ENCODE measurements around the gene PTPRN2. TPM values are rescaled to one million over a fixed set of nuclear protein-coding genes. Genes with fewer than 3 reads are reported as not detected.

PTPRN2 gene
- total RNA-seq, 1 experiment from 2014 or later: 1.1 TPM

- ChIA-PET CTCF (no interaction called here), POLR2A (no interaction called here)
- TF ChIP-seq REST (IDR thresholded peaks at IDR 0.05; ENCODE audit: insufficient read depth in 1 of 2, low read depth in 2 of 2, low read length in 1 of 2): no peak
- TF ChIP-seq TCF7L2 (IDR thresholded peaks at IDR 0.05; ENCODE audit: low read depth, low read length): no peak
- no peak for TF ChIP-seq CTCF (IDR thresholded peaks at IDR 0.05)
- DNase-seq (ENCODE audit: low read depth, low spot score) (no peak), ATAC-seq (no peak)
- no peaks in the 10 kb centered on the region for H3K36me3 ChIP-seq (ENCODE audit: control insufficient read depth, insufficient read depth, low read length)
- H3K27ac ChIP-seq (ENCODE audit: low read length): no peak overlapping the region
- peak overlapping the region in 1 of 2 experiments; percentile 3; a peak in 1 of 4 replicates for H3K4me3 ChIP-seq (ENCODE audit: low read depth in 2 of 2, low read length in 2 of 2)
- H3K27me3 ChIP-seq (ENCODE audit: control insufficient read depth, insufficient read depth, low read length): peaks cover 7% of the 10 kb centered on the region; the same call in 1 of the 2 replicates
- BruUV-seq (replicated peaks): no TSS peak
- intact Hi-C loops (cut with micrococcal nuclease; ENCODE audit: unreplicated experiment): no loop called here
- in situ Hi-C loops (cut with HindIII; ENCODE audit: low pct_unique_long_range_greater_than_20kb, low sequenced_read_pairs): no loop called here
- H3K9me3 ChIP-seq (ENCODE audit: control insufficient read depth, insufficient read depth, low read depth, low read length): no peaks in the 10 kb centered on the region
- H3K4me1 ChIP-seq (ENCODE audit: control insufficient read depth, insufficient read depth, low read length): no peaks in the 10 kb centered on the region
Observed at GRCh38 chr7:157503229-157503628, 1084.4 kb downstream of the PTPRN2 start.

GRCh38 chr7:157502701-157503111 is 1084.9 kb downstream of the PTPRN2 start:
- TF ChIP-seq CTCF (IDR thresholded peaks at IDR 0.05) (no peak), TCF7L2 (IDR thresholded peaks at IDR 0.05; ENCODE audit: low read depth, low read length) (no peak), REST (IDR thresholded peaks at IDR 0.05; ENCODE audit: insufficient read depth in 1 of 2, low read depth in 2 of 2, low read length in 1 of 2) (no peak), SIN3A (IDR thresholded peaks at IDR 0.05; ENCODE audit: borderline replicate concordance, insufficient read depth, low read depth, low read length) (no peak), POLR2AphosphoS5 (IDR thresholded peaks at IDR 0.05; ENCODE audit: low read depth, low read length) (no peak)
- no peaks in the 10 kb centered on the region for H3K4me1 ChIP-seq (ENCODE audit: control insufficient read depth, insufficient read depth, low read length)
- no peaks in the 10 kb centered on the region for H3K36me3 ChIP-seq (ENCODE audit: control insufficient read depth, insufficient read depth, low read length)
- in situ Hi-C loops (cut with HindIII; ENCODE audit: low pct_unique_long_range_greater_than_20kb, low sequenced_read_pairs): no loop called here
- POLR2A ChIA-PET: no interaction called here
- DNase-seq (ENCODE audit: low read depth, low spot score): no peak
- H3K4me3 ChIP-seq (ENCODE audit: low read depth in 2 of 2, low read length in 2 of 2): peak overlapping the region in 1 of 2 experiments; percentile 1; a peak in 1 of 4 replicates
- intact Hi-C loops (cut with micrococcal nuclease; ENCODE audit: unreplicated experiment): no loop called here
- ATAC-seq: no peak
- no TSS peak for BruUV-seq (replicated peaks)
- no peak overlapping the region for H3K27ac ChIP-seq (ENCODE audit: low read length)
- CTCF ChIA-PET: no interaction called here
- no peaks in the 10 kb centered on the region for H3K9me3 ChIP-seq (ENCODE audit: control insufficient read depth, insufficient read depth, low read depth, low read length)
- H3K27me3 ChIP-seq (ENCODE audit: control insufficient read depth, insufficient read depth, low read length): peaks cover 6% of the 10 kb centered on the region; the same call in 1 of the 2 replicates
